DMS53 treated with DMSO at 0.1 percent for 48 hours (cell line): ENCODE data around the gene ITGA8.
"Not testable (repeated sequence)": the region's sequence is repeated elsewhere in the genome, so short reads cannot be mapped to it uniquely, and the experiment has no call there.

Experiments
- DNase-seq: peaks from one replicate; lab custom pipeline; 2025; ENCODE audit not compliant: unreplicated experiment; lab: John Stamatoyannopoulos, UW

The ITGA8 gene

DNA sequence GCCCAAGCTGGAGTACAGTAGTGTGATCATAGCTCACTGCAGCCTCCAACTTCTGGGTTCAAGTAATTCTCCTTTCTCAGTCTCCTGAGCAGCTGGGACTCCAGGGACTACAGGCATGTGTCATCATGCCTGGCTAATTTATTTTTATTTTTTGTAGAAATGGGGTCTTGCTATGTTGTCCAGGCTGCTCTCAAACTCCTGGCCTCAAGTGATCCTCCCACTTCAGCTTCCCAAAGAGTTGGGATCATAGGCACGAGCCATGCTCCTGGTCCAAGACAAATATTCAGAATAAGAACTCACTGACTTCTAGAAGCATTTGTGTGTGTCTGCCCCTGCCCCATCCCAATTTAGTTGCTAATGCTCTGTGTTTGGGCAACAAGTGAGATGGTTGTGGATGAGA is 151.8 kb downstream of the ITGA8 start:
- no peak for DNase-seq

DNA sequence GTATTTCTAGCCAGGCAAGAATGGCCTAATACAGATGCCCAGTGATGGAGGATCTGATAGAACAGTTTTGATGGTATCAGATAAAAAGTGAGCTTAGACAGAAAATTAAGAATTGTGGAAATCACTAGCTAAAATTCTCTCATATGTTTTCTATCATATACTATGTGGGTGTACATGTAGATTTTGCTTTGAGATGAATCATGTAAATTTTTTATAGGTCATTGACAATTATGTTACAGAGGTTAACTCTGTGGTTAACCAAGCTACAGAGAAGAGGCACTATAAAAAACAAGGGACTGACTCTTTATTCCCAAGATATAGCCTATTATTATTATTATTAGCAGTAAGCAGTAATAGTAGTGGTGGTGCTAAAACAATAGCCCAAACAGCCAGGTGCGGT is 156.5 kb downstream of the ITGA8 start:
- DNase-seq: no peak

DNA sequence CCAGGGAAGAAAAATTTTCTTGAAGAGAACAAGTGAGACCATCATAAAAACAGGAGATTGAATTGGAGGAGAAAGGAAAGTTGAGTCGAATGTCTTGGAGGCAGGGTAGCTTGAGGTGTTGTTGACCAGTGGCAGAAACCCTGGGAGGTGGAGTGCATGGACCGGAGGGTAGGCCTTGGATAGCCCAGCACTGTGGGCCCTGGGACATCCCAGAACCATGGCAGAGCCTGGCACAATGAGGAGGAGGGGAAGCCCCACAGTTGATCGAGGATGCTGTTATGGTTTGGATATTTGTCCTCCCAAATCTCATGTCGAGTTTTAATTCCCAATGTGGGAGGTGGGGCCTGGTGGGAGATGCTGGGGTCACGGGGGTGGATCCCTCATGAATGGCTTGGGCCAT is 157.1 kb downstream of the ITGA8 start:
- no peak for DNase-seq

DNA sequence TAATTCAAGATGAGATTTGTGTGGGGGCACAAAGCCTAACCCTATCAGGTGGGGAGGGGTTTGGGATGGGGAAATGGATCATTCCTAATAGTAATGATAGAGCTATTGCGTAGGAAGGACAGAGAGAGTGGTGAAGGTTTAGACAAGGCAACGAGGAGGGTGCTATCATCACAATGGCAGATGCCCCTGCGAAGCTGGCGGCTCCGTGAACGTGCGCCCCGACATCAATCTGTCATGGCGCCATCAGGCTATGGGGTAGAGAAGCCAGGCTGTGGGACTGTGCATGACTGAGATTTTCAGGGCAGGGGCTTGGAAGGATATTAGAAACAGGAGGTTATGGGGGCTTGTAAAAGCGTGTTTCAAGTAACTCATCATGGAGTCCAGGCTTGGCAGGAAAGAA is 157.6 kb downstream of the ITGA8 start:
- DNase-seq: no peak

DNA sequence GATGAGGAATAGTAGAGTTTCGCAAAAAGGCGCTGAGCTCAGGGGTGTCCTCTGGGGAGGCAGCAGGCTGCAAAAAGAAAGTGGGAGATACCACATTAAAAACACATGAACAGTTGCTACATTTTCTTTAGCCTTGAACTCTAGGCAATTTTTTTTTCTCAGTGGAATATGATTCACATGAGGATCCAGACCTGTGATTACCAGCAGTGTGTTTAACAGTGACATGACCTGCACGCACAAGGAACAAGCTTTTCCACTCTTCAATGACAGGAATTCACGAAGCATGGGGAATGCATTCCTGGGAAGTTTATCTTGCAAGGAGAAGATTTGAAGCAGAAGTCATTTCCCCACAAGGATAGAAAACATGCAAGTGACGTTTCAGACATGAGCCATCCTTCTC is 161.6 kb downstream of the ITGA8 start:
- no peak for DNase-seq

DNA sequence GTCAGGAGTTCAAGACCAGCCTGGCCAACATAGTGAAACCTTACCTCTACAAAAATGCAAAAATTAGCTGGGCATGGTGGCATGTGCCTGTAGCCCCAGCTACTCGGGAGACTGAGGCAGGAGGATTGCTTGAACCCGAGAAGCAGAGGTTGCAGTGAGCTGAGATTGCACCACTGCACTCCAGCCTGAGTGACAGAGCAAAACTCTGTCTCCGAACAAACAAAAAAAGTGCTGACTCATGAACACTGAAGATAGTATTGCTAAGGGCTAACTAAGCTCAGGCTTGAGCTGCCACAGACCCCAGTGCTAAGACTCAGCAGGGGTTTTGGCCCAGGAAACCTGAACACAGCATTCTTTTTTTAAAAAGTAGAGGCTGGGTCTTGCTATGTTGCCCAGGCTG is 162.6 kb downstream of the ITGA8 start:
- DNase-seq: not testable (repeated sequence)

DNA sequence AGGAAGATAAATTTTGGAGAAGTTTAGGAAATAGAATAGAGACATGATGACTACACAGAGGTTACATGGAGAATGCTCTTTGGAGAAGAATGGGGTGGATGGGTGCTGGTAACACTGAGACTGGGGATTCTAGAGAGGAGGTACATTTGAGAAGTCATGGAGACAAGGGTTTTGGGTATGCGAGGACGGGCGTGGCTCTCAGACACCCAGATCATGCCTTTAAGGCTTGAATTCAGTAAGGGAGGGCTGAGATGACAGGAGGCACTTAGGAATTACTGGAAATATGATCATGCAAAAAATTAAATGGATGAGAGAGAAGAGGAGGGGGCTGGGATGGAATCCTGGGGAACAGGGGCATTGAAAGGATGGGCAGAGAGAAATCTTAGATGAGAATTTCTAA is 168.8 kb downstream of the ITGA8 start:
- no peak for DNase-seq

DNA sequence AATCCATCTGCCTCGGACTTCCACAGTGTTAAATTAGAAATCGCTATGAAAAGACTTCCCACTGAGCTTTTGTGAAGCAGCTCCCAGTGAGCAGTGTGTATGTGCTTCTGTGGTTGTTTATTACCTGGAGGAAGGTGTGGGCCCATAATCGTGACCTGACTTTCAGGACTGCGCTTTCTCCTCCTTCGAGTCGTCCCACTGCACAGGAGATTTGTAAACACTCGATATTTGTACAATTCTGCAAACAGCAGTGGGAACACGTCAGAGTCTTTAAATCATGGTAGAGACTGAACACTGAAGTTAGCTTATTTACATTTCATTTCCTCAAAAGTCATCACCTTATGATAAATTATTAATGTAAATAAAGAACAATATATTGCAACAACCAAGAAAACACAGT is 171.4 kb downstream of the ITGA8 start:
- DNase-seq: no peak

DNA sequence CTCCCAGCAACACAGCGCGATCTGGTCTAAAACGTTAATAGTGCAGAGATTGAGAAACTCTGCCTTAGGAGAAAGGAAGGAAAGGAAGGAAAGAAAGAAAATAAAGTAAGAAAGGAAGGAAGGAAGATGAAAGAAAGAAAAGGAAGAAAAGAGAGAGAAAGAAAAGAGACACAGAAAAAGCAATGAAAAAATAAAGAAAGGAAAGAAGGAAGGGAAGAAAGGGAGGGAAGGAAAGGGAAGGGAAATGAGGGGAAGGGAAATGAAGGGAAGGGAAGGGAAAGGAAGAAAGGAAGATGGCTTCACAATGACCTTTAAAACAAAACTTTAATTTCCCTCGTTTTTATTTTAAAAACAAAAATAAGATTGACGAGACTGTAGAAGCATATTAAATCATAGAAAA is 173.1 kb downstream of the ITGA8 start:
- no peak for DNase-seq

DNA sequence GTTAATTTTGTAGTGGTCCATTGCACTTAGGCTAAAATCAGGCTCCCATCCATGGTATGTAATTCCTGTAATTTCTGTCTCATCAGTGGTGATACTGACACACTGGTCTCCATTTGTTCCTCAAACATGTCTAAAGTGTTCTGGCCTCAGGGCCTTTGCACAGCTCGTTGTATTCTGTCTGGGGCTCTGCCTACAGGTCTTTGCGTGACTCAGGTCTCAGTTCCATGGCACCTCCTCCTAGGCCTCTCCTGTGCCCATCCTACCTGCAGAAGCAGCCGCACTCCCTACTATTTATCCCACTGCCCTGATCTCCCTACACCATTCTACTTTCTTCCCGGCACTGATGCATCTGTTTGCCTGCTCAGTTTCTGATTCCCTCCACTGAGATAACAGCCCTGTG is 173.8 kb downstream of the ITGA8 start:
- DNase-seq: no peak

DNA sequence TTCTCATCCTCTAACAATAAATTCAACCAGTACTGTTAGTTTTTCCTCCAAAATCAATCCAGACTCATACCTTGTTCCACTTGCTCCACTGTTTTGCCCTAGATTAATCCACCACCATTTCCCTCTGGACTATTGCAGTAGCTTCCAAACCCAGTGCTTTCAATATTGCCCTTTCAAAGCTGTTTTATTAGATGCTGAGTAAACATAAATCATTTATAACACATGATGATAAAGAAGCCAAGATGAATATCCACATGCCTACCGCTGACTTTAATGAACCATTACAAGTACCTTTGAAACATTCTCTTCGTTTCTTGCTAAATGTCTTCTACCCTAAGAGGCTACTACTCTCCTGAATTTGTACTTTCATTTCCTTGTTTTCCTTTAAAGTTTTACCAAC is 174.5 kb downstream of the ITGA8 start:
- no peak for DNase-seq

DNA sequence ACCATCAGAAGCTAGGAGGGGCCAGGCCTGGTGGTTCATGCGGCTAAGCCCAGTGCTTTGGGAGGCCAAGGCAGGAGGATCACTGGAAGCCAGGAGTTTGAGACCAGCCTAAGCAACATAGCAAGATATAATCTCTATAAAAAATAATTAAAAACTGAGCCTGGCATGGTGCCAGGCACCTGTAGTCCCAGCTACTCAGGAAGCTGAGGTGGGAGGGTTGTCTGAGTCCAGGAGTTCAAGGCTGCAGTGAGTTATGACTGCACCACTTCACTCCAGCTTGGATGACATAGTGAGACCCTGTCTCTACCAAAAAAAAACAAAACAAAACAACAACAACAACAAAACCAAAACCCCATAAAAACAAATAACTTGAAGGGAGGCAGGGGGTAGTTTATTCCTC is 175.7 kb downstream of the ITGA8 start:
- no peak for DNase-seq

DNA sequence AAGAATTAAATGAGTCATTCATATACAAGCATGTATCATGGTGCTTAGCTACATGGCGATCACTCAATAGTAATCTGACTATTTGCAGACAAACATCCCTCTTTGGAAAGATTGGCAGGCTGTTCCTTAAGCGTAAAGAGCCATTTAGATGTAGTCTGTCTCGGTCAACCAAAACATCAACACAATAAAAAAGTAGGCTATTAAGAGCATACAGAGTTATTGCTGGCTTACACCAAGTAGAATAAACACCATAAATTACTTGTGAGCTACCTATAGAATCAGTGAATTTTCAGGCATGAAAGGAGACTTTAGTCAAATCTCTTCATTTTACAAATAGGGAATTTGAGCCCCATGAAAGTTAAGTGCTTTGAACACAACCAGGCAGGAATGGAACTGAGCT is 176.9 kb downstream of the ITGA8 start:
- DNase-seq: no peak

DNA sequence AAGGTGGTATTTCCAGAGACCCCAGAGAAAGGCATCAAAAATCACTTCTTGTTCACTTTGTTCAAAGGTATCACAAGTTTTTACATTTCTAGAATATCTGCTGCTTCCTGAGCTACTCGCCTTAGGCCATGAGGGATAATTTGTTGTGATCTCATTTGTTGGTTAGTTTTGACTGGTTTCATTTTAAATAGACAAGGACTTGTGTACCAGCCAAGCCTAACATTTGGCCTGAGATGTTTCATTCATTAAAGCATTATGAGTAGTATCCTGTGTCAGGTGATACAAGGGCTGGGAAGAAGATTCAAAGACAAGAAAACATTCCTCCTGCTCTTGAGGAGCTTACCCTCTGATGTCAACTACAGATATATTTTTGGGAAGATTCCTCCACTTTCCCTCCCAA is 178.3 kb downstream of the ITGA8 start:
- DNase-seq: no peak

DNA sequence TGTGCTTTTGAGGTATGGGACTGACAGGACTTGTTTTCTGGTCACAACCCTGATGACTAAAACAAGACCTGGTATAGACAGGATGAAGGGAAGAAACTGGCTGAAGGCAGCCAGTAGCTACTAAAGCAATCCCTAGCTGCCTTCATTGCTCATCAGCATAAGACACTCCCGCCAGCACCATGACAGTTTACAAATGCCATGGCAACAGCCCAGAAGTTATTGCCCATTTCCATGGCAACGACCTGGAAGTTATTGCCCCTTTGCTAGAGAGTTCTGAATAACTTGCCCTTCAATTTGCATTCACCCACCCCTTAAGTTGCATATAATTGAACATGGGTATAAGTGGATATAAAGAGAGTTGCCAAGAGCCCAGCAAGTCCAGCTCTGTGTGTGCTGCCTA is 179.0 kb downstream of the ITGA8 start:
- no peak for DNase-seq

DNA sequence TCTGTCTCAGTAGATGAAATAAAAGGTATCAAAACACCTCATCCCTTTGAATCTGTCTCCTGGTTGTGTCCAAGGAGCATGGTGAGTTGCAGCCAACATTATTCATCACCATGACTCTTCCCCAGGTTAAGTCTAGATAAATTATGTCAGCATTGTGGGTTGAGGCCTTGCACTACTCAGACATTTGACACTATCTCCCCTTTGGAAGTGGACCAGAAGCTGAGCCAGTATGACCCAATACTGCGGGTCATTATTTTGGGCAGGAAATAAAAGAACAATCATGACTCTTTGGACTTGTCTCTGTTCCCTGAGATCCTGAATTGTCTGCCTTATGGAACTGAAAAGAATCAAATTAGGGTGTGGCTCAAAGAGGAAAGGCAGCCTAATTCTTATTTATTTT is 180.5 kb downstream of the ITGA8 start:
- DNase-seq: no peak

DNA sequence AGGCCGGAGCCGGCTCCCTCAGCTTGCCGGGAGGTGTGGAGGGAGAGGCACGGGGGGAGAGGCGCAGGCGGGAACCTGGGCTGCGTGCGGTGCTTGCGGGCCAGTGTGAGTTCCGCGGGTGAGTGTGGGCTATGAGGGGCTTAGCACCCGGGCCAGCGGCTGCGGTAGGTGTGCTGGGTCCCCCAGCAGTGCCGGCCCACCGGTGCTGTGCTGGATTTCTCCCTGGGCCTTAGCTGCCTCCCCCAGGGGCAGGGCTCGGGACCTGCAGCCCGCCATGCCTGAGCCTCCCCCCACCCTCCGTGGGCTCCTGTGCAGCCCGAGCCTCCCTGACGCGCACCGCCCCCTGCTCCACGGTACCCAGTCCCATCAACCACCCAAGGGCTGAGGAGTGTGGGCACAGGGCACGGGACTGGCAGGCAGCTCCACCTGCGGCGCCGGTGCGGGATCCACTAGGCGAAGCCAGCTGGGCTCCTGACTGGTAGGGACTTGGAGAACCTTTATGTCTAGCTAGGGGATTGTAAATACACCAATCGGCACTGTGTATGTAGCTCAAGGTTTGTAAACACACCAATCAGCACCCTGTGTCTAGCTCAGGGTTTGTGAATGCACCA is 184.7 kb downstream of the ITGA8 start:
- DNase-seq: not testable (repeated sequence)

DNA sequence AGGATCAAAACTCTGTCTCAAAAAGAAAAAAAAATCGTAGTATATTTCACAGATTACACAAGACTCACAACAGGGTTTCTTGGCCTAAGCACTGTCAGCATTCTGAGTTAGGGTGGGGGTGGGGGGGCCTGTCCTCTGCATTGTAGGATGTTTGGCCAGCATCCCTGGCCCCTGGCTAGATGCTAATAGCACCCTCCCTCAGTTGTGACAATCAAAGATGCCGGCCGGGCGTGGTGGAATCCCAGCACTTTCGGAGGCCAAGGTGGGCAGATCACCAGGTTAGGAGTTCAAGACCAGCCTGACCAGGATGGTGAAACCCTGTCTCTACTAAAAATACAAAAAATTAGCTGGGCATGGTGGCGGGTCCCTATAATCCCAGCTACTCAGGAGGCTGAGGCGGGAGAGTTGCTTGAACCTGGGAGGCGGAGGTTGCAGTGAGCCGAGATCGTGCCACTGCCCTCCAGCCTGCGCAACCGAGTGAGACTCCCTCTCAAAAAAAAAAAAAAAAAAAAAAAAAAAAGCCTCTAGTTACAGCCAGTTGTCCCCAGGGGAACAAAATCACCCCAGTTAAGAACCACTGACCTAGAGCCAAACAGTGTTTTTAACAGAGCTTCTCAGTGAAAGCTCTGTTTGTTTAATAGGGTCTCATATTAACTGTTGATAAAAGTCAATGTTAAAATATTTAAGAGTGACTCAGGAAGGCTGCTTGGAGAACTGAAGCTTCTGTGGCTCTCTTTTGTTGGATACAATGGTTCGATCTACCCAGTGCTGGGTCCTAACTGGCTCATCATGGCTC is 187.6 kb downstream of the ITGA8 start:
- no peak for DNase-seq

DNA sequence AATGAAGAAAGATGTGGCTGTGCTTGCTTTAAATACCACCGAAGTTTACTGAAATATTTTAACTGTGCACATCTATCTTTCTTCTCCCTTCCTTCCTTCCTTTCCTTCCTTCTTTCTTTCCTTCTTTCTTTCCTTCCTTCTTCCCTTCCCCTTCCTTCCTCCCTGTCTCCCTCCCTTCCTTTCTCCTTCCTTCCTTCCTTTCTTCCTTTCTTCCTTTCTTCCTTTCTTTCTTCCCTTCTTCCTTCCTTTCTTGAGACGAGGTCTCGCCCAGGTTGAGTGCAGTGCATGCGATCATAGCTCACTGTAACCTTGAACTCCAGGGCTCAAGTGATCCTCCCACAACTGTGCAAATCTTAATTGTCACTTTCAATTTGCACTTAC is 190.9 kb downstream of the ITGA8 start:
- DNase-seq: no peak

DNA sequence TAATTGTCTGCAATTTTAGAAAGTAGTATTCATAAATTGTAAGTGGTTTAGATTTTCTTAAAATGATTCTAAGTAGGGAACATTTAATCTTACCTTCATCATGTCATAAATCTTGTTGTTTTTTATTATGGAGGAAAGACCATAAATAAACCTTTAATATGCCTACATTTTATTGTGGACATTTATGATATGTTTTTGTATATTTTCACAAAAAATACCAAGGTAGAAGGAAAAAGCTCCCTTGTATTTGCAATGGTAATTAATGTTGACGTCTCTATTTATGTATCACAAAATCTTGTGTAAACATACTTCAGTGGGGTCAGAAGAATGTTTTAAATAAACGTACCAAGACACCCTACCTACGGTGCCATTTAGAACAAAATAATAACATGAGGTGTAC is 193.0 kb downstream of the ITGA8 start:
- no peak for DNase-seq

DNA sequence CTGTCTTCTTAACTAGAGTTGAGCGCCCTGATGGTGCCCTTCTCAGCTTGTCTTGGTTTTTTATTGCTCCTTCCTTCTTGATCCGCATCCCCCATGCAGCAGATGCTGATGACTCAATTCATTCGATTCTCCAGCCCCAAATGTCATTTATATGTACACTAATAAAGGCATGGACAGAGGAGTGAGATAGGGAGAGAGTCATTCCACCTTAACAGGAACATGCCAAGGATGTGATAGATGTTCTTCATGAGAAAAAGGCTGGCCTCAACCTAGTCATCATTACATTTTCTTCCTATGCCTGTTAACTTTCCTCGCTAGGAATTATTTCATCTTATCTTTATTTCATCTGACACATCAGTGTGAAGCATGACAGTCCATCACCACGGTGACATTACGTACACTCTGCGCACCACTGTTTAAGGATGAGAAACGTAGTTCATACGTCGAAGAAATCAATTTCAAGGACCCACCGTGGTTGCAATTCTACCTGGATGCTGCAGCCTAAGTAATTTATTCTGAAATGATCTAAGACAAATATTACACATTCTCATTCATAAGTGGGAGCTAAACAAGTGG is 198.3 kb downstream of the ITGA8 start:
- DNase-seq: no peak

DNA sequence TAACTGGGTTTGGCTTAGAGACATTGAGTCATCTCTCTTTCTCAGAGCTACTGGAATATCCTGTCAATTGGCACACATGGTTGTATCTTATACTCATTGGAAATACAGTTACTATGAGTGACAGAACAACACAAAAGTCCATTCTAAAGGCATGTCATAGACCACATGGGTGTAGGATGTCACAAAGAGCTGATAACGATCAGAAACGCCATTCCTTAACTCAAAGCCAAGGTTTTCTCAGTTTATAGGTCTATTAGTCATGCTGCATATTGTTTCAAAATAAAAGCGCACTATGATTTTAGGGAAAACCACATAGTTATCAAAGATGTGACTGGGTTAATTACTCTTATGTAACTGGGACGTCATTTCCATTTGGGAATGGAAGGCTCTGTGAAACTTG is 201.5 kb downstream of the ITGA8 start:
- no peak for DNase-seq
